Cerebellar cortex (tissue), 1 donor: ENCODE results near the gene STK31.
"Not testable (repeated sequence)": the region's sequence is repeated elsewhere in the genome, so short reads cannot be mapped to it uniquely, and the experiment has no call there.

Experiments
- DNase-seq: peaks from one replicate; pipeline ENCODE4 v3.0.0-alpha.2; 2015; ENCODE audit warnings: low spot score

STK31 gene

GRCh38 chr7:23808421-23808820 is 98.4 kb downstream of the STK31 start:
- no peak for DNase-seq

- DNase-seq = no peak
Observed at GRCh38 chr7:23810099-23810498, 100.1 kb downstream of the STK31 start.

DNA sequence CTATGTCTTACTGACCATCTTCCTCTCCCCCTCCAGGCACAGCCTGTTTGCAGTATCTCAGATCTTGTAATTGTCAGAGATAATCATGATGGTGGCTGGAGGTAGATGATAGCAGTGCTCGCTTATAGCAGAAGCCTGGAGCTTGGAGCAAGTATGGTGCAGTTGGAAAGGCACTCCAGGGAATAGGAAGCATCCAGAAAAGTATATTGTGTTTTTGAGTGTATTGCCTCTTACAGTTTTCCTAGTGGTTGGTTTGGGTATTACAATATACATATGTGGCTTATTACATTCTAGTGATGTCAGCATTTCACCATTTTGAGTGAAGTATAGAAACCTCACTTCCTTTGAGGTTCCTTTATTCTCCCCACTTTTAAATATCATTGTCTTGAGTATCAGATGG is 101.5 kb downstream of the STK31 start:
- DNase-seq = no peak

DNA sequence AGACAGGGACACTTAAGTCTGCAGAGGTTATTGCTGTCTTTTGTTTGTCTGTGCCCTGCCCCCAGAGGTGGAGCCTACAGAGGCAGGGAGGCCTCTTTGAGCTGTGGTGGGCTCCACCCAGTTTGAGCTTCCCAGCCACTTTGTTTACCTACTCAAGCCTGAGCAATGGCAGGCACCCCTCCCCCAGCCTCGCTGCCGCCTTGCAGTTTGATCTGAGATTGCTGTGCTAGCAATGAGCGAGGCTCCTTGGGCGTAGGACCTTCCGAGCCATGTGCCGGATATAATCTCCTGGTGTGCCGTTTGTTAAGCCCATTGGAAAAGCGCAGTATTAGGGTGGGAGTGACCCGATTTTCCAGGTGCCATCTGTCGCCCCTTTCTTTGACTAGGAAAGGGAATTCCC is 118.1 kb downstream of the STK31 start:
- DNase-seq = not testable (repeated sequence)

GRCh38 chr7:23832733-23833132 is 122.7 kb downstream of the STK31 start:
- DNase-seq = not testable (repeated sequence)

DNA sequence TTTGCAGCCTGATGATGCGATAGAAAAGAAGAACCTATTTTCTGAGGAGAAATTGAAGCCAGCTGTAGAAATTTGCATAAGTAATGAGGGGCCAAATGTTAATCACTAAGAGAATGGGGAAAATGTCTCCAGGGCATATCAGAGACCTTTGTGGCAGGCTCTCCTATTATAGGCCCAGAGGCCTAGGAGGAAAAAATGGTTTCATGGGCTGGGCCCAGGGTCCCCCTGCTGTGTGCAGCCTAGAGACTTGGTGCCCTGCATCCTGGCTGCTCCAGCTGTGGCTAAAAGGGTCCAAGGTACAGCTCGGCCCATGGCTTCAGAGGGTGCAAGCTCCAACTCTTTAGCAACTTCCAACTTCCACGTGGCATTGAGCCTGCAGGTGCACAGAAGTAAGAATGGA is 123.4 kb downstream of the STK31 start:
- DNase-seq = no peak

DNA sequence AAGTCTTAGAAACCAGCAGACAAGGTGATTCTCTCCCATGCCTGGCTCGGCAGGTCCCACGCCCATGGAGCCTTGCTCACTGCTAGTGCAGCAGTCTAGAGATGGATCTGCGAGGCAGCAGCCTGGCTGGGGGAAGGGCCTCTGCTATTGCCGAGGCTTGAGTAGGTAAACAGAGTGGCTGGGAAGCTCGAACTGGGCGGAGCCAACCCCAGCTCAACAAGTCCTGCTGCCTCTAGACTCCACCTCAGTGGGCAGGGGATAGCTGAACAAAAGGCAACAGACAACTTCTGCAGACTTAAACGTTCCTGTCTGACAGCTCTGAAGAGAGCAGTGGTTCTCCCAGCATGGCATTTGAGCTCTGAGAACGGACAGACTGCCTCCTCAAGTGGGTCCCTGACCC is 134.8 kb downstream of the STK31 start:
- DNase-seq = not testable (repeated sequence)

DNA sequence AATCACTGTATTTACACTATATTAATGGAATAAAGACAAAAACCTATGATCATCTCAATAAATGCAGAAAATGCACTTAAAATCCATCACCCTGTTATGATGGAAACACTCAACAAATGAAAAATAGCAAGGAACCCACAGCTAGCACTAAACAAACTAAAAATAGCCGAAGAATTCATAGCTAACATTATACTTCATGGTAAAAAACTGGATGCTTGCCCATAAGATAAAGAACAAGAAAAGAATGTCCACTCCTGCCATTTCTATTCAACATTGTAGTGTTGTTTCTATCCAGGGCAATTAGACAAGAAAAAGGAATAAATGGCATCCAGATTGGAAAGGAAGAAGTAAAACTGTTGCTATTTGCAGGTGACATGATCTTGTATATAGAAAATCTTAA is 142.1 kb downstream of the STK31 start:
- no peak for DNase-seq

DNA sequence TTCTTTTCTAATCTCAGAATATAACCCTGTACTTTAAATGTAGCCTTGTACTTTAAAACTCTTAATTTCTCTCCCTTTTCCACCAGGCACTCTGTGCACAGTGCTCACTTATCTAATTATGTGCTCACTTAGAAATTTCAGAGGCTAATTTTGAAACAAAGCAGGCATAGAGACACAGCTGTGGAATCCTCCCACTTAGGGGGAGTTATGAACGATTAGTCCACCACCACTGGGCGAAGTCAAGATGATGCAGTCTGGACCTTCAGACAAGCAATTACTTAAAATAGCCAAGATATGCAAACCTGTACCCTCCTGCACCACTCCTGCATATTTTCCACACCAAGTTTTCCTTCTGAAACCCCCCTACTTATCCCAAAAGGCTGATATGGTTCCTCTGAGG is 143.0 kb downstream of the STK31 start:
- no peak for DNase-seq

GRCh38 chr7:23863209-23863787 is 153.3 kb downstream of the STK31 start:
- DNase-seq = peak; percentile 8

- no peak for DNase-seq
Observed at GRCh38 chr7:23864973-23865372, 155.0 kb downstream of the STK31 start.

DNA sequence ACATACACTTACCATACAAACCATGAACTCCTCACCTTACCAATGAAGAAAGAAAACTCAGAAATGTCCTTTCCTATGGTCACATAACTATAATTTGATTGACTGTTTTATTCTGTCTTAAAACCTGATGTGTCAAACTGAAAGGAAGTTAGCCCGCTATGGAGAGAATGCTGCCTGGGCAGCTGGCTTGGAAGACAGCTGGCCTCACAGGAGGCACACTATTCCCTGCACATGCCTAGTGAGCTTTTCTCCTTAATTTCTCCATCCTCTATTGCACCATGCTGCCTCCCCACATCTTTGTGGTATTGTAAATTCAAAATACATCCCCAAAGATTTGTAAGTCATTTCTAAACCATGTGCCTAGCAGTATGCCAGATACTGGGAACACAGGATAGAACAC is 163.3 kb downstream of the STK31 start:
- no peak for DNase-seq

- not testable (repeated sequence) for DNase-seq
Observed at GRCh38 chr7:23876526-23876925, 166.5 kb downstream of the STK31 start.
